ENCODE data around the gene TLR7. TPM values are rescaled to one million over a fixed set of nuclear protein-coding genes. Genes with fewer than 3 reads are reported as not detected.

Gene TLR7
- under 1 TPM; 0.08 to 0.73 (median 0.42) TPM for total RNA-seq
- polyA plus RNA-seq: under 1 TPM; 0.03 to 0.04 (median 0.04) TPM
- long read RNA-seq, donor 1: 0 reads
- long read RNA-seq, donor 2: 0 reads

GRCh38 chrX:12866451-12867377, at the start of gene TLR7:
TLR7 (plus strand) TSS chrX:12867072; CDS start chrX:12867579, 507 bp downstream.
- no peak for DNase-seq
- no peak within 1 kb of the TSS for H3K4me3 ChIP-seq
- TF ChIP-seq CTCF (IDR thresholded peaks at IDR 0.05): no peak
- no peak for ATAC-seq
- H3K9me3 ChIP-seq: peaks cover 3% of the 10 kb centered on the region
- no peaks in the 10 kb centered on the region for H3K36me3 ChIP-seq (ENCODE audit: insufficient read depth in 1 of 2, low read depth in 1 of 2)
- intact Hi-C loops (cut with DNase I): no loop called here
- no peaks in the 10 kb centered on the region for H3K4me1 ChIP-seq
- 70 to 75% (median 75%) methylated on average over 7 of the region's 7 CpGs for WGBS, 3 donors
- no peak within 1 kb of the TSS for H3K27ac ChIP-seq
- H3K27me3 ChIP-seq (ENCODE audit: insufficient read depth in 3 of 3, low read length in 2 of 3): no peaks in the 10 kb centered on the region

- ATAC-seq (no peak), DNase-seq (no peak)
- Histone ChIP-seq H3K27me3 (ENCODE audit: insufficient read depth in 3 of 3, low read length in 2 of 3) (peaks cover 0 to 3% (median 0%) of the 10 kb centered on the region in 3 donors), H3K4me1 (no peaks in the 10 kb centered on the region), H3K36me3 (ENCODE audit: insufficient read depth in 1 of 2, low read depth in 1 of 2) (no peaks in the 10 kb centered on the region), H3K9me3 (no peaks in the 10 kb centered on the region), H3K4me3 (no peak overlapping the region), H3K27ac (no peak overlapping the region)
- WGBS, 3 donors: 71 to 73% (median 73%) methylated on average over 5 of the region's 5 CpGs
- intact Hi-C loops (cut with DNase I): loop anchor here in 1 of 2 donors (10.0 kb wide), 1 partner anchor 687 kb away; no protein-coding TSS in a partner anchor
- TF ChIP-seq CTCF (IDR thresholded peaks at IDR 0.05): no peak
Measured at GRCh38 chrX:12817528-12817927, 49.3 kb upstream of the TLR7 start.

- no peak for DNase-seq
- no peaks in the 10 kb centered on the region for H3K4me1 ChIP-seq
- no peak overlapping the region for H3K27ac ChIP-seq
- H3K4me3 ChIP-seq: no peak overlapping the region
- no peaks in the 10 kb centered on the region for H3K9me3 ChIP-seq
- no peaks in the 10 kb centered on the region for H3K36me3 ChIP-seq (ENCODE audit: insufficient read depth in 1 of 2, low read depth in 1 of 2)
- no peak for ATAC-seq
- WGBS, 3 donors: 94 to 95% (median 94%) methylated on average over 9 of the region's 9 CpGs
- no peak for TF ChIP-seq CTCF (IDR thresholded peaks at IDR 0.05)
- intact Hi-C loops (cut with DNase I): loop anchor here in 1 of 2 donors (10.0 kb wide), 1 partner anchor 686 kb away; no protein-coding TSS in a partner anchor
- peaks cover 0 to 3% (median 0%) of the 10 kb centered on the region in 3 donors for H3K27me3 ChIP-seq (ENCODE audit: insufficient read depth in 3 of 3, low read length in 2 of 3)
Measured at GRCh38 chrX:12819222-12819621, 47.6 kb upstream of the TLR7 start.

- no peak for TF ChIP-seq CTCF (IDR thresholded peaks at IDR 0.05)
- DNase-seq (no peak), ATAC-seq (no peak)
- WGBS, 3 donors: 81 to 84% (median 84%) methylated on average over 7 of the region's 7 CpGs
- H3K36me3 ChIP-seq (ENCODE audit: insufficient read depth in 1 of 2, low read depth in 1 of 2): no peaks in the 10 kb centered on the region
- intact Hi-C loops (cut with DNase I): no loop called here
- H3K4me3 ChIP-seq: no peak overlapping the region
- H3K27ac ChIP-seq: no peak overlapping the region
- H3K9me3 ChIP-seq: no peaks in the 10 kb centered on the region
- no peaks in the 10 kb centered on the region for H3K4me1 ChIP-seq
- H3K27me3 ChIP-seq (ENCODE audit: insufficient read depth in 3 of 3, low read length in 2 of 3): peaks cover 0 to 3% (median 0%) of the 10 kb centered on the region in 3 donors
Measured at GRCh38 chrX:12820737-12821136, 46.1 kb upstream of the TLR7 start.

Measured in psoas muscle (tissue), 8 donors.